H54 (cell line): ENCODE measurements around the gene RAX2.

Experiments used
- DNase-seq: peaks from one replicate; pipeline ENCODE4 v3.0.0; 2011; ENCODE audit warnings: low spot score, mixed read lengths; ENCODE audit not compliant: insufficient read length
- FAIRE-seq: peaks from 3 replicates; lab custom pipeline; 2011; peaks lifted over from hg19 to GRCh38; lab: Jason Lieb, UNC
- POLR2A ChIP-seq: IDR thresholded peaks from 2 replicates; pipeline ENCODE4 v1.6.1; 2011; ENCODE audit warnings: low read depth, mild to moderate bottlenecking, low read length

The RAX2 gene

DNA sequence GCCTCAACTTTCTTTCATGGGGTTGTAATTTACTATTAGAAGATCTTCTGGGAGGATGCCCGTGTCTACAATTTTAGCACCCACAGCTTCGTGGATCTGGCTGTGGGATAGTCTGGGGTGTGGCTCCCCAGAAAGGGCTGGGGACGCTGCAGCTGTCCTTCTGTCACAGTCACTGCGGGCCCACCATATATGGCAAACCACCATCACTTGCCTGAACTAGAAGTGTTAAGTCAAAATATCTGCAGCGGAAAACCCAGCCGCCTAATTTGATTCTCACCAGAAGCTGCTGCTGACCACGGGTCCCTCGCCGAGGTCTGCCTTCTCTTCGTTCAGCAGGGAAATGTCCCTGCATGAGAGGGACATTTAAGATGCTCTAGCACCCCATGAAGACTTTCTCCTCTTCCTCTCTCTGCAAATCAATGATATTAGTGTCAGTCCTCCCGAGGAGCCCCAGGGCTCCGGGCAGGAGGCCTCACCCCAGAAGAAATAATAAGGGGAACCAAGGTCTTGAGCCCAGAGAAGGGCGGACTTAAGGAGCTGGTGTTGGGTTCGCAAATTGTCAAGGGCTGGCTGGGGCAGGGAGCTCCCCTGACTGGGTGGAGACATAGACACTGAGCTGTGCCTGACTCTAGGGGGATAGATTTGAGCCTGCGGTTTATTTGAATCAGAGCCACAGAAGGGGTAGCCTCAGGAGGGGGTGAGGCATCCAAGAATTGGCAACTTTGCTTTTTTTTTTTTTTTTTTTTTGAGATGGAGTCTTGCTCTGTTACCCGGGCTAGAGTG, 17.2 kb upstream of the RAX2 start:
- FAIRE-seq (no peak), DNase-seq (no peak)
- TF ChIP-seq POLR2A, result no peak

DNA sequence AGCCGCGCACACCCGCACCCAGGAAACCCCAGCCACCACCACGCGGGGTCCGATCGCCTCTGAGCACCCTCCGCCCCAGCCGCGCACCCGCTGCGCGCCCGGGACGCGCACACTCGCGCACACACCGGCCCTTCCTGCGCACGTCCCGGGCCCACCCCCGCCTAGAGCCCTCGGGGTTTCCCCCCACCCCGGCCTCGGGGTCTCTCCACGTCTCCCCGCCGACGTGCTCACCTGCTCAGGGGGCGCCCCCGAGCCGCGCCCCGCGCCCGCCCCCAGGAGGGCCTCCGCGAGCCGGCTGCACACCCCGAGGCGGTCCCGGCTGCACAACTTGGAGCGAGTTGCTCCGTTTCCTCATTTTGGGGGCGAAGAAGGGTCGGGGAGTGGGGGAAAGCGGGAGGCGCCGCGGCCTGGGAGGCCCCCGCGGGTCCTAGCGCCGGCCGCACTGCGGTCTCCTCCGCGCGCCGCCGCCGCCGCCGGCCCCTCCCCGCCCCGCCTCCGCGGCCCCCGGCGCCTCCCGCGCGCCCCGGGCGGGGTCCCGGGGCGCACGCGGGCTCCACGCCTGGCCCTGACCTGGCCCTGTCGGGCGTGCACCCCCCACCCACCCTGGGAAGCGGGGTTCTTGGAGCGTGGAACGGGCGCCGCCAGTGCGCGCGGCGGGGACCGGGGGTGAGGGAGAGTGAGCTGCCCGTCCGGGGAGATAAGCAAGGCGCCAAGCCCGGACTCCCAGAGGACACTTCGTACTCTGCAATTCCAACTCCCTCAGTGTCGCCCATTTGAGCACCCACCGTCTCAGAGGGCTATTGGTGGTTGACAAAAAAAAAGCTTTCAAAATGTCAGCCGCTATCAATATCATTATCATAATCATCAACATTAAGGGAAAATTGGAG, 14.2 kb upstream of the RAX2 start, which contains the start of gene MATK:
MATK (minus strand) TSS at position 444 of the 887 bp plus-strand sequence. CDS start 1,246 bp downstream, outside the sequence.
- FAIRE-seq (no peak), DNase-seq (no peak)
- no peak for TF ChIP-seq POLR2A

DNA sequence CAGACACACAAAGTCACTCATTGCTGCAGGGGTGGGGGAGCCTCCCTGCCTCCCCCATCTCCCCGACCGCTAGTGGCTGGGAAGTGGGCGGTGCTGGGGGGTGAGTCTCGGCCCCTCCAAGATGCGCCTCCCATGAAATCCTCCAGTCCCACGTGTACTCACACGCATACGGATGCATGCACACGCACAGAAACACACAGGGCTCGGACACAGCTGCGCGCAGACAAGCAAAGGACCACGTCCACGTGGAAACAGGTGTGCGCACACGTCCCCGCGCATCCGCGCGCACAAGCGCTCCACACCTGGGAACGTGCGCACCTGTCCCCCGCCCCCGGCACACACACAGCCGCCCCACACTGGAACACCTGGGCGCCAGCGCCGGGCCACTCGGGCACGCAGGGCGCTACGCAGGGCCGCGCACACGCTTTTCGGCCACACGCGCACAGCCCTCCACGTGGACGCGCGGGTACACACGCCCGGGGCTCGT, 13.5 kb upstream of the RAX2 start:
- TF ChIP-seq POLR2A, result no peak
- no peak for DNase-seq
- FAIRE-seq, result no peak

DNA sequence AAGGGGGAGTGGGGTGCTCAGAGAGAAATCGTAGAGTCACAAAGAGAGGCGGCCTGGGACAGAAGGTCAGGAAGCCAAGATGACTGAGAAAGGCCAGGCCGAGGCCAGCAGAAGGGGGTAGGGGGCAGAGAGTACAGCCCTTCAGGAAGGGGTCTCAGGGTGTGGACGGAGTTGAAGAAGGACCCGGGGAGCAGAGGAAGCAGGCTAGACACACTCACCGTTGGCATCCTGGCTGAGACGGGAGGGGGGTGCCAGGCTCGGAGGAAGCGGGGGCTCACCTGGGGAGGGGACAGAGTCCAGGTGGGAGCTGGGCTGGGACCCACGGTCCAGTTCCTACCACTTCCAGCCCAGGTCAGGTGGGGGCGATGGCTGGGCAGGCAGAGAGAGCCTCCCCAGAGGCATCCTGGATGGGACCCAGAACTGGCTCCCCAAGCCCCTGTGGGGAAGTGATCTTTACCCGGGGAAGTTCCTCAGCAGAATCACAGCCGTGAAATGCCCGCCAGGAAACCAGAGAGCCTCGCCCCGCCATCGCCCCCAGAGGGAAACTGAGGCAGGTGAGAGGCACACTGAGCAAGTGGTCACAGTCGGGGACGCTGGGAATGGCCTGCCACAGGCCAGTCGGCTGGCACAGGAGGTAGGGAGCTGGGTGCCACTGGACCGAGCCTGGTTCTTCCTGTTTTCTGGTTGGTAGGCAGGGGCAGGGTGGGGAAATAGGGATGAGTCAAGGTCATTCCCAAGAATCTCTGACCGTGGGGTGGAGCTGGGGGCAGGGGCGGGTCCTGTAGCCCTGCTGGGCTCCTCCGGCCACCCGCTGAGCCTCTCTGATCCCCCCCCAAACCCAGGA, 12.8 kb upstream of the RAX2 start:
- no peak for TF ChIP-seq POLR2A
- peak; percentile 96 for DNase-seq
- no peak for FAIRE-seq

DNA sequence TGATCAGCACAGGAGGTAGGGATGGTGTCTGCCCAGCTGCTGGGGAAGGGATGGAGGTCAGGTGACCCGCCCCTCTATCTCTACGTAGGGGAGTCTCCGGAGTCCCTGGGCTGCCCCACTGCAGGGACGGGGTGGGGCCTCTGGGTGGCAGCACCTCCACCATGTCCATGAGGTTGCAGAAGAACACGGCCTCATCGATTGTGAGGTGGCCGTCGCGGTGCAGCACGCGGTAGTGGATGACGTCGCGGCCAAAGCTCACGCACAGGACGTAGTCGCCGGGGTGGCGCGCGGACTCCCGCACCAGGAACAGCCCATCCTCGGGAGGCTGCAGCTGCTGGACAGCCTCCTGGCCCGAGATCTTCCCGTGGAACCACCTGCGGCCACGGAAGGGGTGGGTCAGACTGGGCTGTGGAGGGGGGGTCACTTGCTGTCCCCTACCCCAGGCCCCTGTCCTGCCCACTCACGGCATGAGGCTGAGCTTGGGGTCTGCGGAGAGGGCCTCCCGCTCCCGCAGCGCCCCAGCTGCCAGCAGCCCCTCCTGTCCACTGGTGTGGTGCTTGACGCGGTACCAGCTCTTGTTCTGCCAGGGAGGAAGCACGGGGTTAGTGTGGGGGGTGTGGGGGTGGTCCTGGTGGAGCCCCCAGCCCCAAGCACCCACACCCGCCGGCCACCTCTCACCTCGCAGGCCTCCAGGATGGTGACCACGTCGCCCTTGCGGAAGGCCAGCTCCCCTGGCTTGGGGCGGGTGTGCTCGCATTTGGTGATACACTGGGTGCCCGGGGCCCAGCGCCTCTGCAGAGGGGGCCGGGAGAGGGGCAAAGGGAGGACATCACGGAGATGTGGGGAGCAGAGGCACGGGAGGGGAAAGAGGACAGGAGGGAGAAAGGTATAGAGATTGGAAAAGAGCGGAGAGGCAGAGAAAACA, 11.9 kb upstream of the RAX2 start:
- DNase-seq (no peak), FAIRE-seq (no peak)
- TF ChIP-seq POLR2A, result no peak

DNA sequence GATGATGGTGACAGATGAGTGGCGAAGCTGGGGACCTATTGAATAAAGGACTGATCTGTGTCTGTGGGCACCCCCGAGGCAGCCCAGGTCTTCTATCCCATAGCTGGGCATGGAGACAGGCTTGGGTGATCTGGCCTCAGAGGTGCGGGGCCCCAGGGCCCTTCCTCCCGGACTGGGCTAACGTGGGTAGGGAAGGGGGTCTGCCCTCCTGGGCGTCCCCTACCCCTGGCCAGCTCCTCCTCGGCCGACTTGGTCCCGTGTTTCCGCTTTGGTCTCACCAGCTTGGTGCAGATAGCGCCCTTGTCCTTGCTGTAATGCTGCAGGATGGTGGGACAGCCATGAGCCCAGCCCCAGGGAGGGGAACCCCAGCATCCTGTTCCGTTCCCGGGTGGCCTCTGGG, 10.9 kb upstream of the RAX2 start:
- no peak for TF ChIP-seq POLR2A
- FAIRE-seq (no peak), DNase-seq (no peak)

DNA sequence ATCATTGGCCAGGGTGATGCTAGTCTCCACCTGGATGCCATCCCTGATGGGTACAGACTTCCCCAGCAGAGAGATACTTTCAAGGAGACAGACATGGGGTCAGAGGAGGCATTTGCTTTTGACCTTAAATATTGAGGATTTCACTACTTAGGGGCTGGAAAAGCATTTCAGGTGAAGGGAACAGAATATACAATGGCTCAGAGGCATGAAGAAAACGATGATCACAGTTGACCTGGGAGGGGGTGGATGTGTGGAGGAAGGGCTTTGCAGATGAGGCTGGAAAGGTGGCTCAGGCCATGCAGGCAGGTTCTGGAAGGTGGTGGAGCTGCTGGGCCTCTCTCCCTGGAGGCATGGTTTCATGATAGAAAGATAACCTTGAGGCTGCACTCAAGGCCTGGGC, 10.3 kb upstream of the RAX2 start:
- no peak for TF ChIP-seq POLR2A
- DNase-seq (no peak), FAIRE-seq (no peak)

DNA sequence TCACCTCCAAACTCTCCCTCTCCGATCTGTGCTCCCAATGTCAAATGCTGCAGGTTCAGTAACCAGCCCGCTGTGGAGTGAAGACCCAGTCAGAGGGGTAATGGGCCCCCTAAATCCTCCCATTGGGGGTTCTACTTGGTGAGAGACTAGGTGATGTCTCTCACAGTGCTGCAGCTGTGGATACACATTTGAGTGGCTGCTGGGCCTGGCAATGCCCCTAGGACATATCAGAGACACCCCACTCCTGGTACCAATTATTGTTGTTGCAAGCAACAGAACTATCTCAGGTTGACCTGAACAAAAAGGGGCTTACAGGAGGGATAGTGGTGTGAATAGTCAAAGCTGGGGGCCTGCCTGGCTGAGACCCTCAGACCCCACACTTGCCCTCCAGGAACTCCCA, 9.6 kb upstream of the RAX2 start:
- DNase-seq, result no peak
- no peak for TF ChIP-seq POLR2A
- no peak for FAIRE-seq

DNA sequence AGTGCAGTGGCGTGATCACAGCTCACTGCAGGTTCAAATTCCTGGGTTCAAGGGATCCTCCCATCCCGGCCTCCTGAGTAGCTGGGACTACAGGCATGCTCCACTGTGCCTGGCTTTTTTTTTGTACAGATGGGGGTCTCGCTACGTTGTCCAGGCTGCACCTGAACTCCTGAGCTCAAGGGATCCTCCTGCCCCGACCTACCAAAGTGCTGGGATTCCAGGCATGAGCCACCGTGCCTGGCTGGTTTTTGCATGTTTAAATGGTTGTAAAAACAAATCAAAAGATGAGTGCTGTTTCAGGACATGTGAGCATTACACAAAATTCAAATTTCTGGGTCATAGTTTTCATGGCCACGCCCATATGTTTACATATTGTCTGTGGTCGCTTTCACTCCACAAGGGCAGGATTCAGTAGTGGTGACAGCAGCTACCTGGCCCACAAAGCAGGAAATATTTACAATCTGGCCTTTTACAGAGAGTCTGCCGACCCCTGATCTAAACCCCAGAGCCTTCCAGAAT, 8.8 kb upstream of the RAX2 start:
- FAIRE-seq, result no peak

DNA sequence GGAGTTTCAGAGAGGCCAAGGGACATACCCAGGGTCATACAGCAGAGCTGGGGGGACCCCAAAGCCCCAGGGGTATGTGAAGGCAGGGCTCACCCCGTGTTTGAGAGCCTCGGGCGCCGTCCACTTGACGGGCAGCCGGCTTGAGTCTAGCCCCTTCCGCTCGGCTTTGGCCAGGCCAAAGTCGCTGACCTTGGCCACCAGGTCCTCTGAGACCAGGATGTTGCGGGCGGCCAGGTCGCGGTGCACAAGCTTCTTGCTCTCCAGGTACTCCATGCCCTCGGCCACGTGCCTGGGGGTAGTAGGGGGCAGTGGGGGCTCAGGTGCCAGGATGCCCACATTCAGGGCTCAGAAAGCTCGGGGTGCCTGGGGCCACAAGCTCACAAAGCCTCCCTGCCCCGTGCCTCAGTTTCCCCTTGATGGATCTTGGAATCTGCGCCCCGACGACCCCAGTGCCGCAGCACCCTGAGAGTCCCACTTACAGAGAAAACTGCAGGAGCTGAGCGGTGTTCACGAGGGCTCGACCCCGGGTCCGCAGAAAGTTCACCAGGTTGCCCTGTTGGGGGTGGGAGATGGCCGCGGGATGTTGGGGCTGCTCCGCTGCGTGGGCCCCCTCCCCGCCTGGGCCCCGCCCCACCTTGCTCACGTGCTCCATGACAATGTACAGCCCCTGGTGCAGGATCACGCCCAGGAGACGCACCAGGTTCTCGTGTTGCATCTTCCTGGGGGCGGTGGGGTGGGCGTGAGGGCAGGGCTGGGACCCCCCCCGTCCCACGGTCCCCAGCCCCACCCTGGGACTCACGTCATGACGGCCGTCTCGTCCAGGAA, 7.1 kb upstream of the RAX2 start:
- DNase-seq, result no peak
- FAIRE-seq, result no peak
- no peak for TF ChIP-seq POLR2A

More for the DNA sequence above, 8.8 kb upstream of the RAX2 start:
- TF ChIP-seq POLR2A, result no peak
- DNase-seq, result no peak

DNA sequence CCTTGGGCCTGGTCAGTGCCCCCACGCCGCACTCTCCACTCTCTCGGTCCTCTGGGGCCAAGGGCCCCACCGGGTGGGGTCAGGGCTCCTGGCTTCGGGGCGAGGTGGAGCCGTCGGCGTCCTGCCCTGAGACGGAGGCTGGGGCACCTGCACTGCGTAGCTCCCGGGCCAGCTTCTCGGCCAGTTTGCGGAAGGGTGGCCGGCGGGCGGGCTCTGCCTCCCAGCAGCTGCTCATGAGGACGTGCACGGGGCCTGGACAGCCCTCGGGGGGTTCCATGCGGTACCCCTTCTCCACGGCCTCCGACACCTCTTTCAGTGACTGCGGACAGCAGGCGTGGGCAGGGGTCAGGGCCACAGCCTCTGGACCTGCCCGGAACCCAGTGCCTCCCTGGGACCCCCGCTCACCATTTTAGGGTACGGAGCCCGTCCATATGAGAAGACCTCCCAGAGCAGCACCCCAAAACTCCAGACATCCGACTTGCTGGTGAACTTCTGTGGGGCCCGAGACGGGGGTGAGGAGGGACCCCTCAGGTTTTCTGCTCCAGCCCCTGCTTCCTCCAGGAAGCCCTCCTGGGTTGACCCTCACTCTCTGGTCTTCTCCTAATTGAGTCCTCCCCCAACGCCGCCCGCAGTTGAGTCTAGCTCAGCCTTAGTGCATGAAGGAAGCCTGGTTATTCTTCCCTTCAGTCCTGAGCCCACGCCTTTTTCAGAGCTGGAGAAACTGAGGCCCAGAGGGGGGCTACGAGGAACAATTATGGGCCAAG, 6.3 kb upstream of the RAX2 start:
- FAIRE-seq (no peak), DNase-seq (no peak)

More for the DNA sequence above, 6.3 kb upstream of the RAX2 start:
- TF ChIP-seq POLR2A, result no peak
